AG08396 (cell line): Measurements from ENCODE around the gene OR10G3.

Source experiments
- DNase-seq: peaks from one replicate; pipeline ENCODE4 v3.0.0; 2012; ENCODE audit warnings: low spot score, mixed read lengths

OR10G3 gene

GRCh38 chr14:21535545-21536417 lies 44.1 kb downstream of the OR10G3 start:
- no peak for DNase-seq

DNA sequence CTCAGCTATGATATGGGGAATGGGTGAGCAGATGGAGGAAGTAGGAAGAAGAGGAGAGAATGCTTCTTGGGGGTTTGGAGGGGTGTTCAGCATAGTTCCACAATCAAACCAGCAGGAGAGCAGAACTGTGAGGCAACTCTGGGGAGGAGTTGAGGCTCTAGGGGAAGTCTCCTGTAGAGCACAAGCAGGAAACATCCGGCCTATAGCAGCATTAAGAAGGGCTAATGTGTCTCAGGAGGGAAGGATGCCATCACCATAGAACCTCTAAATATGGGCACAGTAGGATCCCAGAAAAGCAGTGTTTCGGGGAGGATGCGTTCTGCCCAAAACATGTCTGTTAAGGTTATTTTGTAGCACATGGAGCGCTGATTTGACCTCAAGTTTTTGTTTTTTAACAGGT lies 45.3 kb downstream of the OR10G3 start:
- DNase-seq: no peak

GRCh38 chr14:21533294-21533693 lies 46.6 kb downstream of the OR10G3 start:
- no peak for DNase-seq

GRCh38 chr14:21529515-21529914 lies 50.4 kb downstream of the OR10G3 start:
- no peak for DNase-seq

DNA sequence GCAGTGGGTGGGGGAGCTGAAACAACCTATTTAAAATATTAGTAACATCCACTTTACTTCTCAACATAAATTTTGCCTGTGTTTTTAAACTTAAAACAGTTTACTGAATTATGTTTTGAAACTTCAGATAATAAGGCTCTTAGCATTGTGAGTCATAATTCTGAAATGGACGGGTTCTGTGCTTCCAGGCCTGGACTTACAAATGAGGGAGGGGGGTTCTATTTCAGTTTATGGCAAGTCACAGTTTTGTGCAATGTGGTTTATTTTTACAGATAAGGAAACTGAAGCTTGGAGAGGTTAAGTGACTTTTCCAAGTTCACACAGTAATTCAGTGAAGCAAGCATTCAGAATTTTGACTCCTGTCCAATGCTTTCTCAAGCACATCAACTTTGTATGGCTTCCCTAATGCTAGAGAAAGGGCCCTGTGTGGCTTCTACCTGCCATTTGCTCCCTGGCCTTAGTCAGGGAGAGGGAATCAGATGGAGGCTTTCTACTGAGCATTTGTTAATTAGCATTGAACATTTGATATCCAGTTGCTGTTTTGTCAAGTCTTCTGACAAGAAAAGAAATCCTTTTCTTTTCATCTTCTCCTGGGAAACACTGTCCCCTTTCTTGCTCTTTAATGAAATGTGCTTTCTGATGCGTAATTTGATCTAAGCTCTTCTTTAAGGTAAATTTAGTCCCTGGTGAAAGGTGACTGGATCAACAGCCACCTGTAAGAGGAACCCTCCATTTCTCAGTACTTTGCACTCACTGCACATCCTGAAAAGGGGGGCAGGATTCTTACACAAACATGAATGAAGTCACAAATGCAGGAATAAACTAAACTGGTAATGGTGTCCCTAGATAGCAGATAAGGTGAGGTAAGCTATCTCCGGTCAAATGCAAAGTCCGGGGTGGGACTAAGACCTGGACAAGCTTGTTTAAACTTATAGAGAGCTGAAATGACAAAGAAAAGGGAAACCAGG lies 51.2 kb downstream of the OR10G3 start:
- no peak for DNase-seq

GRCh38 chr14:21527318-21527679 lies 52.6 kb downstream of the OR10G3 start:
- no peak for DNase-seq

DNA sequence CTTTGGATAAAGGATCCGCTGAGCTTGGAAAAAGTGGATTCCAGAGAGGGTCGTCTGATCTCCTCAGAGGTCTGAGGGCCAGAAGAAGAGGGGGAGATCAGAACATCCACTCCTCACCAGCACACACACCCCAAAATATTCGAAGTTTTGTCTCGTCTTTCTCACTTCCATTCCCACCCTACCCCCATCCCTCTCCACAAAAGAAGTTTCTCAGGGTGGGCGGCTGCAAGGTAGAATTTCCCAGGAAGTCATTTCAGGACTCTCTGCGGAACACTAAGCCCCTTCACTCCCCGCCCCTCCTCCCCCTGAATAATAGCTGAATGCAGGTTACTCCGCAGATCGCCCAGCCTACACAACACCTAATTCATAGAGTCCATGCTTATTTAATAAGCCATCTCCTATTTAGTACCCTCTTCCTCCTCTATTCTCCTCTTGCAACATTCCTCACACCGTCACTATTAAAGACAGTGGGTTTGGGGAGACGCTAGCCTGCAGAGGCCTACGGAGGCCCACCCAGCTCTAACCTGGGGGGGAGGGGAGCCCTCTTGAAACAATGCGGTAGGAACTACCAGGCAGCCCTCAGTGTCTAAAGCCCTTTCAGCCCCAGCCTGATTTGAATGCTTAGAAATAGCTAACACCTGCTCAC lies 53.1 kb downstream of the OR10G3 start:
- no peak for DNase-seq

DNA sequence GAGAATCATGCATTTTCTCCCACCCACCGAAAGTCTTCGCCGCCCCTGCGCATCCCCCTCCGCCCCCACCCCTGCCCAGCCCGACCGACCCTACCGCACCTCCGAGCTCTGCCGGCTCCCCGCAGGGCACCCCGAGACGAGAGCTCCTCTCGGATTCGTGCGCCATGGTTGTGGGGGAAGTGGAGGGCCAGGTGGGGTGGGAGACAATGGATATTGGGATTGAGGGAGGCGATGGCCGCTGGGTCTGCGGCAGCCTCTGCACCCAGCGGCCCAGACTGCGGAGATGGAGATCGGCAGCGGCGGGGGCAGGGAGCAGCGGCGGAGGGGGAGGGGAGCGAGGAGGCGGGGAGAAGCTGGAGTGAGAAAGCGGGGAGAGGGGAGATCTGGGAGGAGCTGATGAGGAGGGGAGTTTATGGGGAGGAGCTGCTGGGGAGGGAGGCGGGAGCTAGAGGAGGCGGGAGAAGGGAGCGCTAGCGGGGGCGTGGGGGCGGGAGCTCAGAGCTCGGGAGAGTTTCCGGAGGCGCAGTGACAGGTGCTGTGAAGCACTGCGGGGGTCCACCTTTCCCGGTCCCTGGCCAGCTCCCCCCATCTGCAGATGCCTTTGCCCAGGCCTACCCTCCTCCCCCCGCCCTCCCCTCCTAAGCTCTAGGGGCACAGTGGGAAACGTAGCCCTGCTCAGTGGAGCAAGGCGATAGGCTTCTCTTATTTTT lies 53.8 kb downstream of the OR10G3 start, which contains the start of gene SALL2:
Gene SALL2 (minus strand): TSS at position 385 of the 710 bp plus-strand sequence. CDS start 219 bp downstream, at position 166.
- peak; percentile 58 for DNase-seq

DNA sequence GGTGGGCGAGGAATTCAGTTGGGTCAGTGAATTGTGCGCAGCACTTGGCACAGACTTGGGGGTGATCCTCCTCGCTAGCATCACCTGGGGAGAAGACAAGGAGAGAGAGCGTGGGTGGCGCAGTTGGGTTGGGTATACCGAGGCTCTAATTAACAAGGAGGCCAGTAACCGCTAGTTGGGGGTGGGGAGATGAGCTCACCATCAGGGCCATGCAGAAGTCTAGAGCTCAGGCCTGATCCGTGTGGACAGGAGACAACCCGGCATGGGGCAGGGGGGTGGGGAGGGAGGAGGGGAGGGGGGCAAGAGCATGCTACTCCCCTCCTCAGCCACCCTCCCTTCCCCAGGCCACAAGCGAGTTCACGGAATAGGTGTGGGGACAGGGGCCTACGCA lies 54.3 kb downstream of the OR10G3 start:
- no peak for DNase-seq

- DNase-seq: no peak
Measured at GRCh38 chr14:21524575-21525490, 55.0 kb downstream of the OR10G3 start.

GRCh38 chr14:21523203-21523602 lies 56.7 kb downstream of the OR10G3 start:
- no peak for DNase-seq

- peak; percentile 64 for DNase-seq
Measured at GRCh38 chr14:21521501-21521900, 58.4 kb downstream of the OR10G3 start.

DNA sequence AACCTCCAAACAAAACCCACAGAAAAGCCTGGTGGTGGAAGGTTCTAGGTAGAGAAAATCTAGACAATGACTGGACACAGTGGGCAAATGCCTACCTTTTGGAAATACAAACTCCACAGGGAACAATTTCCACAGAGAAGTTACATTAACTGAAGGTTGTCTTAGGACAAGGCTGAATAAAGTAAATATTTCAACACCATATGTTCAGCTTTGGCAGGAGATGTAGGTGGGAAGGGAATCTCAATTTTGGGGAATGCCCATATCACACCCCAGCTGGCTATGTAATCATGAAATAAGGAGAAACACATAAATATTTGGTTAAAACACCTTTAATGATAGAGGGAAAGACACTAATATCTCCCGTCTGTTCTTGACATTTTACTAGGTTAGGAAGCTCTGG lies 59.1 kb downstream of the OR10G3 start:
- no peak for DNase-seq

- no peak for DNase-seq
Measured at GRCh38 chr14:21518725-21519124, 61.2 kb downstream of the OR10G3 start.
